ENCODE measurements around the gene IGSF21.

IGSF21 gene

GRCh38 chr1:18145851-18146618 is 38.4 kb downstream of the IGSF21 start:
- TF ChIP-seq CTCF (IDR thresholded peaks at IDR 0.05; ENCODE audit: unreplicated experiment in 3 of 3) = no peak
- Mint-ChIP-seq H3K4me3 (no peak overlapping the region), H3K36me3 (ENCODE audit: low read depth) (no peaks in the 10 kb centered on the region), H3K9me3 (no peaks in the 10 kb centered on the region), H3K27ac (no peak overlapping the region), H3K27me3 (ENCODE audit: low read depth) (peaks cover 61% of the 10 kb centered on the region), H3K4me1 (peaks cover 15% of the 10 kb centered on the region)

DNA sequence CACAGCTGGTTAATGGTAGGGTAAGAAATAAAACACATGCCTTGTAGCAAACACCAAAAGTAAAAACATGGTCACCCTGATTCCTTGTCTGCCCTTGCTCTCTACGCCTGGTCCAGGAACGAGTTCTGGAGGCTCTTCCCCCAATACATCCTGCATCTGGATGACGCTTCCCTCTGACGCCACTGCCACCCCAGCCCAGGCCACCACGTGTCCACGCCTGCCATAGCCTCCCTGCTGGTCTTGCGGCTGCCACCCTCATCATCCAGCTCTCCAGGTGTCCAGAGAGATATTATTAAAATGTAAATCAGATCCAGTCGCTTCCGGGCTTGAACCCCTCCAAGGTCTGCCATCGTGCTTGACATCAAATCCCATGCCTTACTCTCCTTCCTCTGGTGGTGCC is 39.3 kb downstream of the IGSF21 start:
- Mint-ChIP-seq H3K4me3 (no peak overlapping the region), H3K36me3 (ENCODE audit: low read depth) (no peaks in the 10 kb centered on the region), H3K27me3 (ENCODE audit: low read depth) (peaks cover 59% of the 10 kb centered on the region), H3K4me1 (peaks cover 15% of the 10 kb centered on the region), H3K27ac (no peak overlapping the region), H3K9me3 (no peaks in the 10 kb centered on the region)
- TF ChIP-seq CTCF (IDR thresholded peaks at IDR 0.05; ENCODE audit: unreplicated experiment in 3 of 3) = no peak

DNA sequence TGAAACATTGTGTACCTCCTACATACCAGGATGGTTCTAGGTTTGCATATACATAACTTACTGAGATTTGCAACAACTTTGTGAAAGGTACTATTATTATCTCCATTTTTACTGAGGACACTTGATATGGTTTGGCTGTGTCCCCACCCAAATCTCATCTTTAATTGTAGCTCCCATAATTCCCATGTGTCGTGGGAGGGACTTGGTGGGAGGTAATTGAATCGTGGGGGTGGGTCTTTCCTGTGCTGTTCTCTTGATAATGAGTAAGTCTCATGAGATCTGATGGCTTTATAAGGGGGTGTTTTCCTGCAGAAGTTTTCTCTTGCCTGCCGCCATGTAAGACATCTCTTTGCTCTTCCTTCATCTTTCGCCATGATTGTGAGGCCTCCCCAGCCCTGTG is 40.1 kb downstream of the IGSF21 start:
- Mint-ChIP-seq H3K4me3 (no peak overlapping the region), H3K27me3 (ENCODE audit: low read depth) (peaks cover 62% of the 10 kb centered on the region), H3K9me3 (no peaks in the 10 kb centered on the region), H3K36me3 (ENCODE audit: low read depth) (no peaks in the 10 kb centered on the region), H3K27ac (no peak overlapping the region), H3K4me1 (peaks cover 15% of the 10 kb centered on the region)
- no peak for TF ChIP-seq CTCF (IDR thresholded peaks at IDR 0.05; ENCODE audit: unreplicated experiment in 3 of 3)

GRCh38 chr1:18148461-18148860 is 40.9 kb downstream of the IGSF21 start:
- Mint-ChIP-seq H3K36me3 (ENCODE audit: low read depth) (no peaks in the 10 kb centered on the region), H3K4me3 (no peak overlapping the region), H3K9me3 (no peaks in the 10 kb centered on the region), H3K27me3 (ENCODE audit: low read depth) (peaks cover 65% of the 10 kb centered on the region), H3K27ac (no peak overlapping the region), H3K4me1 (peaks cover 15% of the 10 kb centered on the region)
- TF ChIP-seq CTCF (IDR thresholded peaks at IDR 0.05; ENCODE audit: unreplicated experiment in 3 of 3) = no peak

GRCh38 chr1:18149027-18149641 is 41.5 kb downstream of the IGSF21 start:
- H3K27me3 Mint-ChIP-seq (ENCODE audit: low read depth) = peaks cover 64% of the 10 kb centered on the region
- no peak overlapping the region for H3K4me3 Mint-ChIP-seq
- peaks cover 15% of the 10 kb centered on the region for H3K4me1 Mint-ChIP-seq
- H3K9me3 Mint-ChIP-seq = no peaks in the 10 kb centered on the region
- H3K27ac Mint-ChIP-seq = peak overlapping the region in 1 of 3 experiments; percentile 16
- H3K36me3 Mint-ChIP-seq (ENCODE audit: low read depth) = no peaks in the 10 kb centered on the region
- TF ChIP-seq CTCF (IDR thresholded peaks at IDR 0.05; ENCODE audit: unreplicated experiment in 3 of 3) = peak; percentile 24 to 35 (median 33)

Measured in nephron (organoid).